Measurements from ENCODE around the gene CS. TPM values are rescaled to one million over a fixed set of nuclear protein-coding genes. Genes with fewer than 3 reads are reported as not detected.

CS gene
- total and polyA plus RNA-seq, 2 experiments from 2014 or later = 243 to 360 TPM

DNA sequence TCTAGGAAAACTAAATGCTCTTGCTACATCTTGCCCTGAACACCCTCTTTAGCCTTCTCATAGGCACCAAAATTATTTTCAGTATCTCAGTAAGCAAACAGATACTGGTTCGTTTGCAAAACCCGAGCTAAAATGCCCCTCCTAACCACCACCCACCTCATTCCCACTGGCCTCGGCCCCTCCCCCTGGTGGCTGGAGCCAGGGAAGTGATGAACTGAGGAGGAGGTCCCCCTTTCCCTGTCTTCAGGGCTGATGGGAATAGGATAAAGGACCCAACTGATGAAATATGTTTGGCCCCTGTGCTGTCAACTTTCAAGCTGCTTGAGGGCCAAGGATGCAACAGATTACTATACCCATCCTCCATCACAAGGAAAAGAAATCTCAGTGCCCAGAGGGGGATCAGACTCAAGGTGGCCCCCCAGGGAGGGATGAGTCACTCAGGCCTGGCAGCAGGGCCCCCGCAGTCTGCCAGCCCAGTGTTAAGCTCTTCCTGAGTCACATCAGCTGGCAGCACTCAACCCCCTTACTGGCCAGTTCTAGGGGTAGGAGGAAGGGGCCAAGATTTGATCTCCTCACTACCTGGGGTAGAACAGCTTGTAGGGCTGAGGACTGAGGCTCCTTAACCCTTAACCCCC lies 43.7 kb downstream of the CS start:
- peaks cover 42% of the 10 kb centered on the region for H3K36me3 ChIP-seq
- H3K4me1 ChIP-seq (ENCODE audit: low read depth) = peaks cover 15% of the 10 kb centered on the region
- no peaks in the 10 kb centered on the region for H3K9me3 ChIP-seq (ENCODE audit: low read depth)
- H3K27me3 ChIP-seq = no peaks in the 10 kb centered on the region
- peak overlapping the region; percentile 87 for H3K4me3 ChIP-seq
- TF ChIP-seq, protein P1, sequence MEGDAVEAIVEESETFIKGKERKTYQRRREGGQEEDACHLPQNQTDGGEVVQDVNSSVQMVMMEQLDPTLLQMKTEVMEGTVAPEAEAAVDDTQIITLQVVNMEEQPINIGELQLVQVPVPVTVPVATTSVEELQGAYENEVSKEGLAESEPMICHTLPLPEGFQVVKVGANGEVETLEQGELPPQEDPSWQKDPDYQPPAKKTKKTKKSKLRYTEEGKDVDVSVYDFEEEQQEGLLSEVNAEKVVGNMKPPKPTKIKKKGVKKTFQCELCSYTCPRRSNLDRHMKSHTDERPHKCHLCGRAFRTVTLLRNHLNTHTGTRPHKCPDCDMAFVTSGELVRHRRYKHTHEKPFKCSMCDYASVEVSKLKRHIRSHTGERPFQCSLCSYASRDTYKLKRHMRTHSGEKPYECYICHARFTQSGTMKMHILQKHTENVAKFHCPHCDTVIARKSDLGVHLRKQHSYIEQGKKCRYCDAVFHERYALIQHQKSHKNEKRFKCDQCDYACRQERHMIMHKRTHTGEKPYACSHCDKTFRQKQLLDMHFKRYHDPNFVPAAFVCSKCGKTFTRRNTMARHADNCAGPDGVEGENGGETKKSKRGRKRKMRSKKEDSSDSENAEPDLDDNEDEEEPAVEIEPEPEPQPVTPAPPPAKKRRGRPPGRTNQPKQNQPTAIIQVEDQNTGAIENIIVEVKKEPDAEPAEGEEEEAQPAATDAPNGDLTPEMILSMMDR (IDR thresholded peaks at IDR 0.05; ENCODE audit: low read depth, low read length) = peak; percentile 25
- no peak overlapping the region for H3K27ac ChIP-seq
- peak in 1 of 2 donors; percentile 44 for DNase-seq (ENCODE audit: low read depth in 1 of 2, low spot score in 1 of 2)

DNA sequence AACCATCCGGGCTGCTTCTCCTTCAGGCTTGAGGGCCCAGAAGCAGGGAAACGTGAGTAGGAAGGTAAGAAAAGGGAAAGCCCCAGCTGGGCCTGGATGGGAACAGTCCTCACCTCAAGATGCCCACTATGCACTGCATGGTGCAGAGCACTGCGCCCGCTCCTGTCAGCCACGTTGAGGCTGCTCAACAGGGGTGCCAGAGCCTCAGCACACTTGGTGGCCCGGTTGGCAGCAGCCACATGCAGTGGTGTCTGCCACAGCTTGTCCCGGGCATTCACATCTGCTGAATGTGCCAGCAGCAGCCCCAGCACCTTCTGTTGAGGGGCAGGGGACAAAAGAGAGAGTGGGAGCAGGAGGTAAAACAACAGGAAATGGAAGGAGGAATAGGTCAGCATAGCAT lies 44.5 kb downstream of the CS start:
- H3K9me3 ChIP-seq (ENCODE audit: low read depth) = no peaks in the 10 kb centered on the region
- DNase-seq (ENCODE audit: low read depth in 1 of 2, low spot score in 1 of 2) = no peak
- H3K27ac ChIP-seq = no peak overlapping the region
- peaks cover 15% of the 10 kb centered on the region for H3K4me1 ChIP-seq (ENCODE audit: low read depth)
- H3K36me3 ChIP-seq = peaks cover 47% of the 10 kb centered on the region
- TF ChIP-seq, protein P1 (IDR thresholded peaks at IDR 0.05; ENCODE audit: low read depth, low read length) = no peak
- no peaks in the 10 kb centered on the region for H3K27me3 ChIP-seq
- H3K4me3 ChIP-seq = no peak overlapping the region

DNA sequence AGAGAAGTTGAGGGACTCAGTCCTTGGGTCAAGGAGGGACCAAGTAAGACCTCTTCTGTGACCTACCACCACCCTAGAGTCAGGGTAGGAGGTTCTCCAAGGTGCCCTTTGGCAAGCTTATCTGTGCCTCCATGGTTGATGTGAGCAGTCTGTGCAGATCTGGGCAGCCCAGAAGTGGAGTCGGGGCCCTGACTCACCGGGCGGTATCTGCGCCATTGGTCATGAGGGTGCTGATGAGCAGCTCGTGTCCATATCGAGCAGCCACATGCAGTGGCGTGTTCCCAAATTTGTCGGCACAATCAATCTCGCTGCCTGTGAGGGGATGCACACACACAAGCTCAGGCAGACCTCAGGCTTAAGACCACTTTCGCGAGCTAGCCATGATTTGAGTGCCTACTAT lies 47.0 kb downstream of the CS start:
- H3K36me3 ChIP-seq = peaks cover 61% of the 10 kb centered on the region
- TF ChIP-seq, protein P1 (IDR thresholded peaks at IDR 0.05; ENCODE audit: low read depth, low read length) = no peak
- H3K4me3 ChIP-seq = no peak overlapping the region
- peaks cover 8% of the 10 kb centered on the region for H3K4me1 ChIP-seq (ENCODE audit: low read depth)
- no peaks in the 10 kb centered on the region for H3K27me3 ChIP-seq
- no peak for DNase-seq (ENCODE audit: low read depth in 1 of 2, low spot score in 1 of 2)
- no peak overlapping the region for H3K27ac ChIP-seq
- H3K9me3 ChIP-seq (ENCODE audit: low read depth) = no peaks in the 10 kb centered on the region

DNA sequence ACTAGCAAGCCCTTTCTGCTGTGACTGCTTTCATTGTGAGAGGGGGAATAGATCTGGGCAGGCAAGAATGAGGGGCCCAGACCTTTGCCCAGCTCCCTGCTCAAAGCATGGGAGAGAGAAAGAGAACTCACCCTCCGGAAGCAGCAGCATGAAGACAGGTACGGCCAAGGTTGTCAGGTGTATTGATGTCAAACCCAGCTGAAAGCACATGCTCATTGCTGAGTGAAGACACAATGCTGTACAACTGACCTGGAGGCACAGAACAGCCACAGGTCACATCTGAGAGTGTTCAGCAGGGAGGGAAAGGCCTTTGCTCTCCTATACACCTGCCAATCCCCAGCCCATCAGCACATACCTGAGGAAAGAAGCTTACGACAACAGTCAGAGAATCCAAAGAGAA lies 47.5 kb downstream of the CS start:
- Histone ChIP-seq H3K27me3 (no peaks in the 10 kb centered on the region), H3K4me3 (no peak overlapping the region), H3K36me3 (peaks cover 63% of the 10 kb centered on the region), H3K27ac (no peak overlapping the region), H3K9me3 (ENCODE audit: low read depth) (no peaks in the 10 kb centered on the region), H3K4me1 (ENCODE audit: low read depth) (peaks cover 8% of the 10 kb centered on the region)
- DNase-seq (ENCODE audit: low read depth in 1 of 2, low spot score in 1 of 2) = no peak
- TF ChIP-seq, protein P1 (IDR thresholded peaks at IDR 0.05; ENCODE audit: low read depth, low read length) = no peak

DNA sequence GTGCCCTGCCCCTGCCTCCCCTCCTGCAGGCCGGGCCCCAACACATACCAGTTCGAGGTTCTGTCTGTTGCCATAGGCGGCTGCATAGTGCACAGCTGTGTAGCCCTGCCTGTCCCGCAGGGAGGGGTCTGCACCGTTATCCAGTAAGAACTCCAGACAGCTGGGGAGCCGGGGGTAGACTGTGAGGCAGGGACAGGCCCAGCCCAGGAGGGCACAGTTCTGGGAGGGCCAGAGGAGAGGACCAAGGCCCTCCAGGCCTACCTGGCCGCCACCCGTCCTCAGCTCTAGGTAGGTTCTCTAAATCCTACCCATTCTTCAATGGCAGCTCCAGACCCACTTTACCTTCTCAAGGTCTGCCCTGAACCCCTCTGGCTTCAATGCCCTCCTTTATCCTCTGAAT lies 51.4 kb downstream of the CS start:
- DNase-seq (ENCODE audit: low read depth in 1 of 2, low spot score in 1 of 2) = no peak
- Histone ChIP-seq H3K4me1 (ENCODE audit: low read depth) (no peaks in the 10 kb centered on the region), H3K9me3 (ENCODE audit: low read depth) (no peaks in the 10 kb centered on the region), H3K36me3 (peaks cover 65% of the 10 kb centered on the region), H3K4me3 (no peak overlapping the region), H3K27ac (no peak overlapping the region), H3K27me3 (no peaks in the 10 kb centered on the region)
- TF ChIP-seq, protein P1 (IDR thresholded peaks at IDR 0.05; ENCODE audit: low read depth, low read length) = no peak

Measured in cardiac muscle cell (in vitro differentiated cells and primary cell).